ENCODE data around the gene STARD13. TPM values are rescaled to one million over a fixed set of nuclear protein-coding genes. Genes with fewer than 3 reads are reported as not detected.

Gene STARD13
- total RNA-seq, 1 experiment from 2014 or later: 0.20 TPM

- in situ Hi-C loops (cut with HindIII; ENCODE audit: low sequenced_read_pairs): no loop called here
- no peak for DNase-seq (ENCODE audit: low spot score)
These were observed 146.4 kb downstream of the STARD13 start for GRCh38 chr13:33139184-33139583.

- no peak for DNase-seq (ENCODE audit: low spot score)
- in situ Hi-C loops (cut with HindIII; ENCODE audit: low sequenced_read_pairs): no loop called here
These were observed 147.1 kb downstream of the STARD13 start for GRCh38 chr13:33138441-33138840.

GRCh38 chr13:33137721-33138120 is 147.8 kb downstream of the STARD13 start:
- in situ Hi-C loops (cut with HindIII; ENCODE audit: low sequenced_read_pairs): no loop called here

GRCh38 chr13:33135097-33135496 is 150.5 kb downstream of the STARD13 start:
- DNase-seq (ENCODE audit: low spot score): no peak
- in situ Hi-C loops (cut with HindIII; ENCODE audit: low sequenced_read_pairs): no loop called here

More at GRCh38 chr13:33137721-33138120, 147.8 kb downstream of the STARD13 start:
- DNase-seq (ENCODE audit: low spot score): no peak

GRCh38 chr13:33134213-33134612 is 151.3 kb downstream of the STARD13 start:
- in situ Hi-C loops (cut with HindIII; ENCODE audit: low sequenced_read_pairs): no loop called here
- DNase-seq (ENCODE audit: low spot score): no peak

- DNase-seq (ENCODE audit: low spot score): no peak
- in situ Hi-C loops (cut with HindIII; ENCODE audit: low sequenced_read_pairs): no loop called here
These were observed 152.7 kb downstream of the STARD13 start for GRCh38 chr13:33132644-33133440.

GRCh38 chr13:33129886-33130285 is 155.7 kb downstream of the STARD13 start:
- in situ Hi-C loops (cut with HindIII; ENCODE audit: low sequenced_read_pairs): no loop called here
- DNase-seq (ENCODE audit: low spot score): no peak

GRCh38 chr13:33129094-33129832 is 156.3 kb downstream of the STARD13 start:
- no peak for DNase-seq (ENCODE audit: low spot score)
- in situ Hi-C loops (cut with HindIII; ENCODE audit: low sequenced_read_pairs): no loop called here

- in situ Hi-C loops (cut with HindIII; ENCODE audit: low sequenced_read_pairs): no loop called here
These were observed 157.4 kb downstream of the STARD13 start for GRCh38 chr13:33128134-33128533.

GRCh38 chr13:33127009-33127551 is 158.5 kb downstream of the STARD13 start:
- in situ Hi-C loops (cut with HindIII; ENCODE audit: low sequenced_read_pairs): no loop called here
- DNase-seq (ENCODE audit: low spot score): no peak

More at GRCh38 chr13:33128134-33128533, 157.4 kb downstream of the STARD13 start:
- no peak for DNase-seq (ENCODE audit: low spot score)

GRCh38 chr13:33125821-33126570 is 159.6 kb downstream of the STARD13 start:
- no peak for DNase-seq (ENCODE audit: low spot score)
- in situ Hi-C loops (cut with HindIII; ENCODE audit: low sequenced_read_pairs): no loop called here

- DNase-seq (ENCODE audit: low spot score): no peak
These were observed 162.3 kb downstream of the STARD13 start for GRCh38 chr13:33123066-33123859.

GRCh38 chr13:33119856-33120543 is 165.6 kb downstream of the STARD13 start:
- no peak for DNase-seq (ENCODE audit: low spot score)
- in situ Hi-C loops (cut with HindIII; ENCODE audit: low sequenced_read_pairs): no loop called here

More at GRCh38 chr13:33123066-33123859, 162.3 kb downstream of the STARD13 start:
- in situ Hi-C loops (cut with HindIII; ENCODE audit: low sequenced_read_pairs): no loop called here

- DNase-seq (ENCODE audit: low spot score): no peak
- in situ Hi-C loops (cut with HindIII; ENCODE audit: low sequenced_read_pairs): no loop called here
These were observed 166.4 kb downstream of the STARD13 start for GRCh38 chr13:33119022-33119781.

- in situ Hi-C loops (cut with HindIII; ENCODE audit: low sequenced_read_pairs): no loop called here
- no peak for DNase-seq (ENCODE audit: low spot score)
These were observed 169.1 kb downstream of the STARD13 start for GRCh38 chr13:33116321-33117010.

GRCh38 chr13:33115274-33115673 is 170.3 kb downstream of the STARD13 start:
- in situ Hi-C loops (cut with HindIII; ENCODE audit: low sequenced_read_pairs): no loop called here
- no peak for DNase-seq (ENCODE audit: low spot score)

- no peak for DNase-seq (ENCODE audit: low spot score)
These were observed 171.4 kb downstream of the STARD13 start for GRCh38 chr13:33114146-33114545.

More at GRCh38 chr13:33114146-33114545, 171.4 kb downstream of the STARD13 start:
- in situ Hi-C loops (cut with HindIII; ENCODE audit: low sequenced_read_pairs): no loop called here

Data from G401 (cell line).